Activated T-cell treated with anti-CD3 and anti-CD28 coated beads, Interleukin-2, amount 50 U/mL, for 72 hours (primary cell): Measurements from ENCODE around the gene HOXB3. TPM values are rescaled to one million over a fixed set of nuclear protein-coding genes. Genes with fewer than 3 reads are reported as not detected.
"Not testable (repeated sequence)": the region's sequence is repeated elsewhere in the genome, so short reads cannot be mapped to it uniquely, and the experiment has no call there.

Experiments used
- ATAC-seq, 2 donors: fragments of 150-1000 bp; cut with Tn5 transposase; replicated peaks in 1 of 2; 2 replicates each; pipeline ENCODE4 v1.10.0; 2021; ENCODE audit warnings: moderate library complexity in 2 of 2, mild to moderate bottlenecking in 1 of 2
- DNase-seq, 2 donors: peaks; one replicate each; pipeline ENCODE4 v3.0.0; 2021 to 2022; ENCODE audit warnings: mixed read lengths in 1 of 2
- H3K27ac Mint-ChIP-seq: one replicate; pipeline ENCODE4 v1.8.0; 2022; ENCODE audit warnings: mild to moderate bottlenecking, moderate library complexity, mixed read lengths
- H3K27me3 Mint-ChIP-seq: one replicate; pipeline ENCODE4 v1.8.0; 2022; ENCODE audit warnings: low read depth, mixed read lengths
- H3K36me3 Mint-ChIP-seq, 2 donors: one replicate each; pipeline ENCODE4 v1.8.0; 2022; ENCODE audit warnings: mixed read lengths in 2 of 2, mild to moderate bottlenecking in 1 of 2; ENCODE audit not compliant: insufficient read depth in 2 of 2
- H3K4me1 Mint-ChIP-seq: one replicate; pipeline ENCODE4 v1.8.0; 2022; ENCODE audit warnings: low read depth, mixed read lengths
- H3K4me3 Mint-ChIP-seq, 2 donors: one replicate each; pipeline ENCODE4 v1.8.0; 2022; ENCODE audit warnings: mild to moderate bottlenecking in 2 of 2, mixed read lengths in 2 of 2, moderate library complexity in 2 of 2
- H3K9me3 Mint-ChIP-seq, 2 donors: one replicate each; pipeline ENCODE4 v1.8.0; 2022; ENCODE audit warnings: mixed read lengths in 2 of 2
- total RNA-seq, 2 donors: library from RNA; stranded (reverse); gene quantifications; one replicate each; pipeline ENCODE4 v1.2.3, GENCODE V29; 2022

Gene HOXB3
- total RNA-seq, 2 donors from 2014 or later: 2.9 to 8.1 TPM

- Mint-ChIP-seq H3K9me3 (no peaks in the 10 kb centered on the region), H3K4me3 (no peak overlapping the region), H3K27ac (no peak overlapping the region), H3K27me3 (peaks cover 56% of the 10 kb centered on the region), H3K36me3 (no peaks in the 10 kb centered on the region), H3K4me1 (peaks cover 38% of the 10 kb centered on the region)
- no peak for ATAC-seq
- no peak for DNase-seq
Measured at GRCh38 chr17:48515925-48516900, 73.8 kb downstream of the HOXB3 start.

GRCh38 chr17:48514477-48514876 is 75.6 kb downstream of the HOXB3 start:
- no peaks in the 10 kb centered on the region for H3K9me3 Mint-ChIP-seq
- no peak overlapping the region for H3K27ac Mint-ChIP-seq
- H3K4me1 Mint-ChIP-seq: peaks cover 48% of the 10 kb centered on the region
- ATAC-seq: peak in 1 of 2 donors; percentile 29
- H3K4me3 Mint-ChIP-seq: peak overlapping the region in 1 of 2 donors; percentile 10
- H3K36me3 Mint-ChIP-seq: no peaks in the 10 kb centered on the region
- H3K27me3 Mint-ChIP-seq: peaks cover 42% of the 10 kb centered on the region
- DNase-seq: no peak

- Mint-ChIP-seq H3K27ac (no peak overlapping the region), H3K4me3 (peak overlapping the region in 1 of 2 donors; percentile 73), H3K36me3 (no peaks in the 10 kb centered on the region), H3K9me3 (no peaks in the 10 kb centered on the region), H3K27me3 (peaks cover 46% of the 10 kb centered on the region), H3K4me1 (peaks cover 48% of the 10 kb centered on the region)
- DNase-seq: no peak
- ATAC-seq: no peak
Measured at GRCh38 chr17:48513666-48514455, 76.2 kb downstream of the HOXB3 start.

- peak in 1 of 2 donors; percentile 16 for DNase-seq
- Mint-ChIP-seq H3K36me3 (no peaks in the 10 kb centered on the region), H3K4me3 (peak overlapping the region; percentile 56 to 73), H3K27me3 (peaks cover 53% of the 10 kb centered on the region), H3K27ac (peak overlapping the region; percentile 7), H3K4me1 (peaks cover 48% of the 10 kb centered on the region), H3K9me3 (no peaks in the 10 kb centered on the region)
- peak; percentile 26 to 40 for ATAC-seq
Measured at GRCh38 chr17:48513097-48513496, 76.9 kb downstream of the HOXB3 start.

GRCh38 chr17:48510761-48511604 is 79.1 kb downstream of the HOXB3 start:
- peaks cover 46% of the 10 kb centered on the region for H3K4me1 Mint-ChIP-seq
- no peaks in the 10 kb centered on the region for H3K9me3 Mint-ChIP-seq
- peak; percentile 29 to 47 for DNase-seq
- H3K27ac Mint-ChIP-seq: peak overlapping the region; percentile 71
- H3K4me3 Mint-ChIP-seq: peak overlapping the region; percentile 17 to 63
- H3K36me3 Mint-ChIP-seq: no peaks in the 10 kb centered on the region
- H3K27me3 Mint-ChIP-seq: peaks cover 45% of the 10 kb centered on the region
- peak; percentile 83 to 85 for ATAC-seq

- Mint-ChIP-seq H3K27ac (peak overlapping the region; percentile 67), H3K4me3 (peak overlapping the region in 1 of 2 donors; percentile 63), H3K4me1 (peaks cover 52% of the 10 kb centered on the region), H3K9me3 (no peaks in the 10 kb centered on the region), H3K27me3 (peaks cover 42% of the 10 kb centered on the region), H3K36me3 (no peaks in the 10 kb centered on the region)
- ATAC-seq: no peak
- no peak for DNase-seq
Measured at GRCh38 chr17:48510381-48510760, 79.7 kb downstream of the HOXB3 start.

- ATAC-seq, H3K27ac Mint-ChIP-seq: not testable (repeated sequence)
Measured at GRCh38 chr17:48509708-48510107, 80.3 kb downstream of the HOXB3 start.

GRCh38 chr17:48506246-48506645 is 83.8 kb downstream of the HOXB3 start:
- ATAC-seq: no peak
- Mint-ChIP-seq H3K27me3 (peaks cover 53% of the 10 kb centered on the region), H3K4me1 (peaks cover 26% of the 10 kb centered on the region), H3K27ac (no peak overlapping the region), H3K9me3 (no peaks in the 10 kb centered on the region), H3K36me3 (no peaks in the 10 kb centered on the region), H3K4me3 (no peak overlapping the region)
- no peak for DNase-seq

More at GRCh38 chr17:48509708-48510107, 80.3 kb downstream of the HOXB3 start:
- not testable (repeated sequence) for DNase-seq, H3K9me3 Mint-ChIP-seq, H3K4me3 Mint-ChIP-seq, H3K36me3 Mint-ChIP-seq
- Mint-ChIP-seq H3K27me3 (peaks cover 41% of the 10 kb centered on the region), H3K4me1 (peaks cover 57% of the 10 kb centered on the region)

GRCh38 chr17:48505788-48506187 is 84.3 kb downstream of the HOXB3 start:
- ATAC-seq (peak; percentile 98 to 100), DNase-seq (peak; percentile 51 to 63)
- H3K4me1 Mint-ChIP-seq: peaks cover 22% of the 10 kb centered on the region
- peaks cover 53% of the 10 kb centered on the region for H3K27me3 Mint-ChIP-seq
- H3K36me3 Mint-ChIP-seq: no peaks in the 10 kb centered on the region
- H3K27ac Mint-ChIP-seq: no peak overlapping the region
- H3K4me3 Mint-ChIP-seq: no peak overlapping the region
- H3K9me3 Mint-ChIP-seq: no peaks in the 10 kb centered on the region

- no peak overlapping the region for H3K4me3 Mint-ChIP-seq
- no peak overlapping the region for H3K27ac Mint-ChIP-seq
- DNase-seq (no peak), ATAC-seq (no peak)
- peaks cover 60% of the 10 kb centered on the region for H3K27me3 Mint-ChIP-seq
- H3K4me1 Mint-ChIP-seq: peaks cover 16% of the 10 kb centered on the region
- H3K9me3 Mint-ChIP-seq: no peaks in the 10 kb centered on the region
- no peaks in the 10 kb centered on the region for H3K36me3 Mint-ChIP-seq
Measured at GRCh38 chr17:48504953-48505352, 85.1 kb downstream of the HOXB3 start.

GRCh38 chr17:48503747-48504146 is 86.3 kb downstream of the HOXB3 start:
- peaks cover 16% of the 10 kb centered on the region for H3K4me1 Mint-ChIP-seq
- no peaks in the 10 kb centered on the region for H3K36me3 Mint-ChIP-seq
- no peaks in the 10 kb centered on the region for H3K9me3 Mint-ChIP-seq
- no peak for DNase-seq
- no peak for ATAC-seq
- H3K4me3 Mint-ChIP-seq: no peak overlapping the region
- H3K27ac Mint-ChIP-seq: no peak overlapping the region
- H3K27me3 Mint-ChIP-seq: peaks cover 58% of the 10 kb centered on the region

- Mint-ChIP-seq H3K27ac (no peak overlapping the region), H3K36me3 (no peaks in the 10 kb centered on the region), H3K27me3 (peaks cover 58% of the 10 kb centered on the region), H3K4me1 (peaks cover 16% of the 10 kb centered on the region), H3K4me3 (no peak overlapping the region), H3K9me3 (no peaks in the 10 kb centered on the region)
- DNase-seq (no peak), ATAC-seq (no peak)
Measured at GRCh38 chr17:48502901-48503300, 87.1 kb downstream of the HOXB3 start.
